GM15510 (cell line): ENCODE measurements around the gene RPP25L.

Source experiments
- POLR2A ChIP-seq: IDR thresholded peaks from 3 replicates; pipeline ENCODE4 v1.6.1; 2011; ENCODE audit warnings: borderline replicate concordance; ENCODE audit not compliant: insufficient read length; ENCODE audit errors: extremely low read depth

RPP25L gene

GRCh38 chr9:34574571-34574970, 37.3 kb downstream of the RPP25L start:
- TF ChIP-seq POLR2A = no peak

- TF ChIP-seq POLR2A = no peak
These were observed 38.1 kb downstream of the RPP25L start for GRCh38 chr9:34573599-34574325.

DNA sequence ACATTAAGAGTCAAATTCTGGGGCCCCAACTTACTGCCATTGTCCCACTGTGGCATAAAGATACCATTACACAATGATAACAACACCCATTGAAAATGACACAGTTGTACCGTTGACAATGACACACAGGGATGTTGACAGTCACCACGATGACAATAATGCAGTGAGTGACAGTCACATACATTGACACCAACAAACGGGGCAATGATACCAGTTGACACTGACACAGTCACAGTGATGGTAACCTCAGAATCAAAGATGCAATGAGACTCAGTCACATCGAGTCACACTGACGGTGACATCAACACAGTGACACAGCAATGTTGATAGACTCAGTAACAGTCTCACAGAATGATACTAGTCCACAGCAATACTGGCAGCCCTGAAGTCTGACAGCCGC, 39.3 kb downstream of the RPP25L start:
- no peak for TF ChIP-seq POLR2A

DNA sequence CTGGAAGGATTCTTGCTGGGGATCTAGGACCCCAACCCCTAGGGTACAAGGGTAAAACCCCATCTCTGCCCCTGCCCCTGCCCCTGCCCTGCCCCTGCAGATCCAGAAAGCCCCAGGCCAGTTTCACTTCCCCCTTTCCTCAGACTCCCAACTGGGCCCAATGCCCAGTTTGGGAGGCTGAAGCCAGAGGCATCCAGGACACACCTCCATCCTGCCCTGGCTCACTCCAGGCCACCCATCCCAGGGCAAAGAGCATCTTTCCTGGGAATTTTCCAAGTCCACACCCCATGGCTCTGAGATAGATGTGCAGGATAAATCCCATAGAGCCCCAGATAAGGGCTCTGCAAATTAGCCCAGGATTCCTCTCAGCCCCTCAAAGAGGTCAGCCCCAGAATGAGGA, 39.8 kb downstream of the RPP25L start:
- no peak for TF ChIP-seq POLR2A

- no peak for TF ChIP-seq POLR2A
These were observed 40.5 kb downstream of the RPP25L start for GRCh38 chr9:34571481-34571810.

- TF ChIP-seq POLR2A = no peak
These were observed 41.0 kb downstream of the RPP25L start for GRCh38 chr9:34570809-34571480.

DNA sequence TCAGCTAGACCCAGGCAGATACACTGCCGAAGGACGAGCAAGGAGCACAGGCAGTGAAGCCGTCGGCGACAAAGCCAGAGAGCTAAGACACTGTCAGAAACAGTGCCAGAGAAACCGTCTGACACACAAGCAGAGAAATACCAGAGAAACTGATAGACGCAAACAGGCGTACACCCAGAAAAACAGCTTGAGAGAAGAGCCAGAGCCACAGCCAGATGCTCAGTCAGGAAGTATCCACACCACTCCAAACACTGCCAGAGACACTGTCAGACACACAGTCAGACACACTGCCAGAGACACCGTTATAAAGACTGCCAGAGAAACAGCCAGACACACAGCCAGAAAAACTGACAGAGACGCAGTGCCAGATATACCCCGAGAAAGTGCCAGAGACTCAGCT, 41.5 kb downstream of the RPP25L start:
- no peak for TF ChIP-seq POLR2A

DNA sequence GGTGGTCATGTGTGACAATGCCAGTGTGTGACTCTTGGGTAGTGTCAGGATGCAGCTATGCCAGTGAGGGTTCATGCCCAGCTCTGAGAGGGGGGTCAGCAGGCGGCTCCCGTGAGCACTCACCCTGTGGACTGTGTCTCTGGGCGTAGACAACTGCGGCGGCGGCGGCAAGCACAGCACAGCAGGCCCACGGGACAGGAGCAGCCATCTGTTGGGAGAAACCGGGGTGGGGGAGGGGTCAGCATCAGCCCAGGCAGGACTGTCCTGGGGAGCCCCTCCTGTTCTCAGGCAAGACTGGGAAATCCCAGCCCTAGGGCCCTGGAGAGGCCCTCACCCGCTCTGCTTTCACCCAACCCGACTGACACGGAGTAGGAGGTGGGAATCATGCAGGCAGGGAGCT, 43.1 kb downstream of the RPP25L start:
- no peak for TF ChIP-seq POLR2A

- TF ChIP-seq POLR2A = no peak
These were observed 43.8 kb downstream of the RPP25L start for GRCh38 chr9:34568133-34568532.

- no peak for TF ChIP-seq POLR2A
These were observed 44.9 kb downstream of the RPP25L start for GRCh38 chr9:34566972-34567371.

- no peak for TF ChIP-seq POLR2A
These were observed 45.6 kb downstream of the RPP25L start for GRCh38 chr9:34566322-34566721.

GRCh38 chr9:34565856-34566255, 46.0 kb downstream of the RPP25L start:
- TF ChIP-seq POLR2A = no peak

- TF ChIP-seq POLR2A = no peak
These were observed 47.3 kb downstream of the RPP25L start for GRCh38 chr9:34564617-34565016.

DNA sequence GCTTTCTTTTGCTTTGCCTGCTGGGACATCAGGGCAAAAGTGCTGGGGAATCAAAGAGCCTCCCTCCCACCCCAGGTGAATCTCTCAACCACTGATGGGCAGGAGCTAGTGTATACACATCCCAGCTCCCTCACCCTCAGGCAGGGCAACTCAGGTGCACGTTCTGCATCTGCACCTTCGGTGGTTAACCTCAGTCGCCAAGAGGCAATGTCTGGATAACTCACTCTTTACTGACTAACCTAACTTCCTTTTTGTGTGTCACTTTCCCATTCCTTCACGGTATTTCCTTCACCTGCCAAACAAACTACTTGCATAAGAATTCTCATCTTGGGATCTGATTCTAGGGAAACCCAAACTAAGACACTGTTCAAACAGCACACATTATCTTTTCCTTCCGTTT, 48.6 kb downstream of the RPP25L start:
- no peak for TF ChIP-seq POLR2A

DNA sequence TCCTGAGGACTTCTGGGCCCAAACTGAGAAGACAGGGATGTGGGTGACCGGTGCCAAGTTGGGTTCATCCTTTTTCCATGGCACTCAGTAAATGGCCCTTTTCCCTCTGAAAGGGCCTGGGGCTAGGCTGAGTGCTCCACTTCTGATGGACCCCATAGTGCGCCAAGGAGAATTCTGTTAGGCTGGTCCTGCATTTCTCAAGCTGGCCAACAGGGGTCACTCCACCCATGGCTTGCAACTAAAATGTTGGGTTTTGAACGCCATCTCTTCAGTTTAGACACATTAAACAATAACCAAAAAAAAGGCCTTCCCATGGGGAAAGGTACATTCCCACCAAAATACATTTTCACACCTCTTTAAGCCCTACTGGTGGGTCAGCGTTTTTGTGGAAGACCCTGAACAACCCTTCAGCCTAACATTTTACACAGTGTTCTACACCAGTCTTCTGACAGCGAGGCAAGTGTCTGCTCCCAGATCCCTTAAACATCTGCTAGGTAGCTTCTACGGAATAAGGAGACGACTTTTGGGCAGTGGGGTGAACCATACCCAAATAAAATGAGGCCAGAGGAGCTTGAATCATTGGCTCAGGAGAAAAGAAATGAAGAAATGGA, 49.7 kb downstream of the RPP25L start:
- TF ChIP-seq POLR2A = no peak
